Measurements from ENCODE around the gene PRRX1.

Gene PRRX1

GRCh38 chr1:170725326-170725725 lies 61.4 kb downstream of the PRRX1 start:
- no peak for DNase-seq

GRCh38 chr1:170727963-170728362 lies 64.0 kb downstream of the PRRX1 start:
- DNase-seq, result no peak

GRCh38 chr1:170729225-170730002 lies 65.5 kb downstream of the PRRX1 start:
- no peak for DNase-seq

GRCh38 chr1:170730014-170730413 lies 66.1 kb downstream of the PRRX1 start:
- no peak for DNase-seq

- no peak for DNase-seq
Measured at GRCh38 chr1:170730438-170730837, 66.5 kb downstream of the PRRX1 start.

GRCh38 chr1:170731566-170732251 lies 67.8 kb downstream of the PRRX1 start:
- no peak for DNase-seq

GRCh38 chr1:170732252-170732588 lies 68.3 kb downstream of the PRRX1 start:
- no peak for DNase-seq

- no peak for DNase-seq
Measured at GRCh38 chr1:170734412-170735175, 70.7 kb downstream of the PRRX1 start.

GRCh38 chr1:170735366-170736263 lies 71.7 kb downstream of the PRRX1 start:
- no peak for DNase-seq

- no peak for DNase-seq
Measured at GRCh38 chr1:170739803-170740202, 75.9 kb downstream of the PRRX1 start.

- DNase-seq, result no peak
Measured at GRCh38 chr1:170741678-170742077, 77.7 kb downstream of the PRRX1 start.

GRCh38 chr1:170742600-170742999 lies 78.7 kb downstream of the PRRX1 start:
- no peak for DNase-seq

- DNase-seq, result no peak
Measured at GRCh38 chr1:170743083-170743482, 79.2 kb downstream of the PRRX1 start.

- no peak for DNase-seq
Measured at GRCh38 chr1:170749549-170749948, 85.6 kb downstream of the PRRX1 start.

GRCh38 chr1:170749959-170750358 lies 86.0 kb downstream of the PRRX1 start:
- no peak for DNase-seq

- no peak for DNase-seq
Measured at GRCh38 chr1:170755795-170756194, 91.9 kb downstream of the PRRX1 start.

GRCh38 chr1:170758992-170759391 lies 95.1 kb downstream of the PRRX1 start:
- DNase-seq, result no peak

- DNase-seq, result no peak
Measured at GRCh38 chr1:170765279-170765678, 101.3 kb downstream of the PRRX1 start.

GRCh38 chr1:170765712-170766330 lies 101.9 kb downstream of the PRRX1 start:
- DNase-seq, result no peak

GRCh38 chr1:170768929-170769328 lies 105.0 kb downstream of the PRRX1 start:
- no peak for DNase-seq

- DNase-seq, result no peak
Measured at GRCh38 chr1:170769691-170770090, 105.8 kb downstream of the PRRX1 start.

- DNase-seq, result no peak
Measured at GRCh38 chr1:170770254-170770653, 106.3 kb downstream of the PRRX1 start.
